ENCODE results near the gene HSFX3.
"Not testable (repeated sequence)": the region's sequence is repeated elsewhere in the genome, so short reads cannot be mapped to it uniquely, and the experiment has no call there.

Gene HSFX3

DNA sequence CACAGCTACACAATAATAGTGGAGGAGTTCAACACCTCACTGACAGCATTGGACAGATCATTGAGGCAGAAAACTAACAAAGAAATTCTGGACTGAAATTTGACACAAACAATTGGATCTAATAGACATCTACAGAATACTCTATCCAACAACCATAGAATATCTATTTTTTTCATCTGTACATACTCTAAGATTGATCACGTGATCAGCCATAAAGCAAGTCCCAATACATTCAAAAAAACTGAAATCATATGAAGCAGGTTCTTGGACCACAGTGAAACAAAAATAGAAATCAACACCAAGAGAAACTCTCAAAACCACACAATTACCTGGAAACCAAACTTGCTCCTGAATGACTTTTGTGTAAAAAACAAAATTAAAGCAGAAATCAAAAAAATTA, 32.4 kb downstream of the HSFX3 start:
- DNase-seq (ENCODE audit: low spot score), result no peak

DNA sequence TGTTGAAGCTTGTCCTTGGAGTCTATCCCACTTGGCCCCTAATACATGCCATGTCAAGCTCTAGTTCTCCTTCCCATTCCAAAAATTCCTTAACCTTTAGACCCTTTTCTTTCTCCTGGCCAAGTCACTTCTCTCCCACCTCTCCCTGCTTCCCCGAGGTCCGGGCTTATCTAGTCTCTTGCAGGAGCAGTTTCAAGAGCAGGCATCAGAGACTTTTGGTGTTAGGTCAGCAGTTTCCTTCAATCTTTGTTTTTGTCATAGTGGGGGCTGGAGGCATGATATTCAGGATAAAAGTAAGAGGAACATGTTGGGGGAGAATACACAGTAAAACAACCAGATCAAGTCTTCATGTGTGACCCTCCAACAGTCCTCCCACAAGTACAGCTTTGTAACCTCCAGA, 33.1 kb downstream of the HSFX3 start:
- no peak for DNase-seq (ENCODE audit: low spot score)

DNA sequence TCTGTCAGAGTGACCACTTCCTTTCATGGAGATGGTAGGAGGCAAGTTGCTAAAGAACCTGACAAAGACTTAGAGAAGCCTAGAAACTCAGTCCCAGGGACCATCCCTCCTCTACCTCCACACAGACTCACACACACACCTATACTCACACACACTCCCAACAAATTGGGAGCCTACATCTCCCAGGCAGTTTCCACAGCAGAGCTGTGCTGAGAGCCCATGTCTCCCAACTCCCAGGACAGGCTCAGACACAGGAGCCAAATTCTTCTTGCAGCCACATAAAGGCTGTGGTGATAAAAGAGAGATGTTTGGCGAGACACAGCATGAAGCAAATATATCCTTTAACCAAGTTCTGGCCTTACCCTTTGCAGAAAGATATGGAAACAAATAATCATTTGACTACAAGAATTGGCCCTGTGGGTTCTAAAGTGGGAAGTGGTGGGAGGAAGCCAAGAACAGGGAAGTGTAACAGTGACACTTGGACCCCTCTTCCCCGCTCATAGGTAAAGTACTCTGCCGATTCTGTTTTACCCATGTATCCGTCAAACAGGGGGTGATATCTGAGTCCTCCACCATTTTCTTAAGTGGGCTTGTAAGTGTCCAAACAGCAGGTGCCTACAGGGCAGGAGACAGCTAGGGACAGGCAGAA, 33.6 kb downstream of the HSFX3 start:
- no peak for DNase-seq (ENCODE audit: low spot score)

DNA sequence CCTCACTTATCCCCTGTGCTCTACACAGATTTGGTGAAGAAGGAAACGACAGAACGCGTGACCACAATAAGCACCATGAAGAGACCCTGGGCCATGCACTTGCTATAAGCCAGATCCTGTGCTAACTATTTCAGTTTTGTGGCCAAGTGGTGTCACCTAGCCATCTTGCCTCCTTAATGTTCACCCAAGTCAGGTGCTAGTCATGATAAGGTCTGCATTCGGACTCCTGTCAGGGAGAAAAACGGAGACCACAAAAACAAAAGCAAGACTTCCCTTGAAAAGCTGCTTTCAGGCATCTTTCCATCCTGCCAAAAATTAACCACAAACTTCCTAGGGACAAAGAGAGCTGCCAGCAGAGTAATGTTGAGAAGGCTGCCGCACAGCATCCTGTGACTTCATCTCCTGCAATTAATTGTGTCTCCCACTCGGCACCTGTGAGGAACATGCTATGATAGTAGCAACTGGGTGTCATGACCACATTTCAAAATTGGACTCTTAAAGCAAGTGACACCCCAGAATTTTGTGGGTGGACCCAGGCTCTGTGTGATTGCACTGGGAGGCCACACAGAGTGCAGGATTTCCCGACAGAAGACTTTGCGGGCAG, 35.8 kb downstream of the HSFX3 start:
- DNase-seq (ENCODE audit: low spot score), result no peak

DNA sequence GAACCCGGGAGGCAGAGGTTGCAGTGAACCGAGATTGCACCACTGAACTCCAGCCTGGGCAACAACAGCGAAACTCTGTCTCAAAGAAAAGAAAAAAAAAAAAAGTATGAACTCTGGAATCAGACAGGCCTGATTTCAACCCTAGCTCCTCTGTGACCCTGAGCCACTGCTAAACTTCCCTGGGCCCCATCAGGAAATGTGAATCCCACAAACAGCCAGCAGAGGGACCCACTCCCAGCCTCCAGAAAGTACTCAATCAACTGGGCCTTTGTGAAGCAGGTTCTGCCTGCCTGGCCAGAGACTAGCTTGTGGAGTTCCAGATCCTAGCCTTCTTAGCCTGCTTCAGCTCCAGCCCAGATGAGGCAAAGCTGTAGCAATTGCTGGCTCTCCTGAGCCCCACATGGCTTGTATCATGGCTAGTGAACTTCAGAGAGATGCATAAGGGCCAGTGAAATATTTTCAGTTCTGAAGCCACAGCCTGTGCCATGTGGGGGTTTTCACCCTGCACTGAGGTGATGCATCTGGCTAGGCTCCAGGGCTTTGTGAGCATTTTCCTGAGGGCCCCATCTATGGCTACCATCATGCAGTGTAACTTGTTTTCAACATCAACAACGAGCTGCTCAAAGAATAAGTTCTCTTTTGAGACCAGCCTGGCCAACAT, 37.4 kb downstream of the HSFX3 start:
- peak; percentile 60 for DNase-seq (ENCODE audit: low spot score)

DNA sequence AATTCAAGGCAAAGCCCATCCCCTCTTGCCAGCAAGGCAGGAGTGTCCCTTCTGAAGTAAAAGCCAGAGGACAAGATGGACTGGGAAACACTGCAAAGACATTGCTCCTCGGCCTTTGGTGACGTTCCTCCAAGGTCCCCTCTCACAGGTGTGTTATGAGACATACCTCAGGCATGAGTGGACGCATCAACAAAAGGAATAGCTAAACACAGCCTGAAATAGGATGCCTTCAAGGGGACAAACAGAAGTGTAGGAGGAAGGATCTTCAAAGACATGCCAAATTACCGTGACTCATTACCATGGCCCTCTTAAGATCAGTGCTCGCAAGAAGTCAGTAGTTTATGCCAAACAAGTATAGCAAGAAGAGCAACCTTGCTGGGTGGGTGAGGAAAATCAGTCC, 38.6 kb downstream of the HSFX3 start:
- DNase-seq (ENCODE audit: low spot score), result no peak

DNA sequence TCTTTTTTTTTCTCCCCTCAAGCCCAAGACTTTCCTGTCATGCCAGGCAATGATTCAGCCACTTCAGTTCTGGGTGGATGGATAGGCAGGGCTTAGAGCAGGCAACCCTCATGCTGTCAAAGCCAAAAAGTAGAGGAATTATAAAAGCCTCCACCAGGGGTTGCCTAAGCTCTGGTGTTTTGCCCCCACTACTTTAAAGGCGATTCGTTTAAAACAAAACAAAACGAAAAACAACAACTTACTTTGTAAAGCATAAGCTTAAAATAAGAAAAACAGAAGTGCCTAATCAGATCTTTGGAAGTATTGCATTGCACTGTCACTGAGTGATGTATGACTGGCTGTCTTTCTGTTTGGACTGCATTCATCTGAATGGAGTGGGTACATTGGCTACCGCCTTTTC, 39.3 kb downstream of the HSFX3 start:
- DNase-seq (ENCODE audit: low spot score), result no peak

DNA sequence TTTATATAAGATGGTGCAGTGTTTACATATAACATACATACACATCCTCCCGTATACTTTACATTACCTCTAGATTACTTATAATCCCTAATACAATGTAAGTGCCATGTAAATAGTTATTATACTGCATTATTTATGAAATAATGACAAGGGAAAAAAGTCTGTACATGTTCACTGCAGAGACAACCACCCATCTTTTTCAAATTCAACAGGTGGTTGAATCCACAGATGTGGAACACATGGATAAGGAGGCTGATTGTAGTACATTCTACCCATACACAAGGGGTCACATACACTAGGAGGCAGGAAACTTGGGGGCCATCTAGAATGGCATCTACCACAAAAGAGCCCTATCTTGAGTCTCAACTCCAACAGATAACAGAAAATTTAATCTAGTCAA, 41.3 kb downstream of the HSFX3 start:
- no peak for DNase-seq (ENCODE audit: low spot score)

DNA sequence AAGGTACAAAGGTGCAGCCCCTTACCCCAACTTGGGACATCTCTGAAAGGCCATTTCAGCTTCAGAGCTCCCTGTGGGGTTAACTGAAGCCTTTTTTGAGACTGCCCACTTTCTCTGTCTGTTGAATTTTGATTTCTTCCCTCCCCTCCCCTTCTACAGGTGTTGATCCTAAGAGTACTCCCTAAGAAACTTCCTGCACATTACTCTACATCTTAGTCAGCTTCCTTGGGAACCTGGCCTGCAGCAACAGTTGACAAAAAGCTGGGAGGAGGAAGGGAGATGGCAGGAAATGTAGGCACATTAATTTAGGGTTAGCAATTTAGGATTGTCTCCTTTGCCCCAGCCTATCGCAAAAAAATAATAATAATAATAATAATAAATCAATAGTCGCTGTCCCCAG, 43.4 kb downstream of the HSFX3 start:
- DNase-seq (ENCODE audit: low spot score), result no peak

DNA sequence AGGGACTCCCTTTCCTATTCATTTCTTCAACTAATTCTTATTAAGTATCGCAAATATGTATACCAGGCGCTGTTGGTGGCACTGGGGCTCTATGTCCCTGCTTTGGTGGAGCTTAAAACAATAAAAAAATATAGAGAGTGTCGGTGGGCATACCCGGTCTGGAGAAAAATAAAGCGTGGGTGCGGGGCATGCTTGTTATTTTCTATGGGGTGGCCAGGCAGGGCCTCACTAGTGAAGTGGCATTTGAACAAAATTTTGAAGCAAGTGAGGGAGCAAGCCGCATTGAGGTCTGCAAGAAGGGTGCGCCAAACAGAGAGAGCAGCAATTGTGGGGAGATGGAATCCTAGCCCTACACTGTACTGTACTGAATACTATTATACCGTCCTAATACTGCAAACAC, 44.1 kb downstream of the HSFX3 start:
- no peak for DNase-seq (ENCODE audit: low spot score)

DNA sequence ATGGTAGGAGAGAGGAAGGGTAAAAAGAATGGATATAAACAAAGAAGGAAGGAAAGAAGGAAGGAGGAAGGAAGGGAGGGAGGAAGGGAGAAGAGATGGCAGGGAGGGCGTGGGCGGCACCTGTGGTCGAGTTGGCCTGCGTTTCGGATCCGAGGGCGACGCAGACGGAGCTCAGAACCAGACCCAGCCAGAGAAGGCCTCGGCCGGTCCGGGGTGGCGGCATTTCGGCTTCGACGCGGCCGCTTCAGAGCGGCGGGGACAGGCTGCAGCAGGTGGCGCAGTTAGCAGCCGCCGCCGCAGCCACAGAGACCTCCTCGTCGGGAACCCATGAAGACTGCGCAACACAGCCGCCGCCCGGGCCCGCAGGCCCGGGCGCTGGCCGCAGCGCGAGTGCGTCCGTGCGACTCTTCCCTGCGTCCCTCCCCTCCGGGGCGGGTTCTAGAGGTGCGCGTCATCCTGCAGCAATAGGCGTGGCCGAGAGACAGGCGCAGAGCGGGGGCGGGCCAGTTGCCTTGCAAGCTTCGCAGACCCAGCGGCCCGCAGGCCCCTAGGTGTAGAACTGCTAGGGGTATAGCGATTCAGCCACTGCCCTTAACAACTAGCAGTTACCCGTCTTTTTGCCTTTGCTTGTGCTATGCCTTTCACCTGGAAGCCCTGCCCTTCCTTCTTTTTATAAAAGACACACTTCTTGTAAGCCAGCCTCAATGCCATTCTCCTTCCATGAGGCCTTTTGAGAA, 44.6 kb downstream of the HSFX3 start, which contains the start of gene IDS:
IDS (minus strand) TSS at position 392 of the 737 bp plus-strand sequence; CDS start at position 223, 169 bp downstream.
- DNase-seq (ENCODE audit: low spot score), result peak; percentile 84

DNA sequence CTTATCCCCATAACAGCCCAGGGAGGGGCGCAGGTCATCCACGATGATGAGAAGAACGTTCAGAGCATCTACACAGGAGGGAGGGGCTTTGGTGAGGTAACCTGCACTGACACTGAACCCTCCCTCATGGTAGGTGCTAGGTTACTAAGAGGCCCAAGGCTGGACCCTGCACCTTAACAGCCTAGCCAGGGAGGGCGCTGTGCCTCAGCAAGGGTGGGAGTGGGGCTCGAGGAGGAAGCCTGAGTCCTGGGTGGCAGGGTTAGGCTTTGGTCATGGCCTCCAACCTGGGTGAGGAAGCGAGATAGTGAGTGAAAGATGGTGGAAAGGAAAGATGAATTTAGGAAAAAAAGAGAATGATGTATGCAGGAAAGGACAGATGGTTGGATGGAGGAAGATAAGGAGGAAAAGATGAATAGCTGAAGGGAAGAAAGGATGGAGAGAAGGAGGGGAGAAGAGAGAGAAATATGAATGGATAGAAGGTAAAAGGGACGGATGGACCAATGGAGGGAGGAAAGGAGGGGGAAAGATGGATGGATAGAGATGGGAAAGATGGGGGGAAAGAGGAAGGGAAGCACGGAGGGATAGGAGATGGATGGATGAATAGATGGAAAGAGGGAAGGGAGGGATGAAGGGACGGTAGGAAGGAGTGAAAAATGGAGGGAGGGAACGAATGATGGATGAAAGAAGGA, 45.4 kb downstream of the HSFX3 start:
- no peak for DNase-seq (ENCODE audit: low spot score)

DNA sequence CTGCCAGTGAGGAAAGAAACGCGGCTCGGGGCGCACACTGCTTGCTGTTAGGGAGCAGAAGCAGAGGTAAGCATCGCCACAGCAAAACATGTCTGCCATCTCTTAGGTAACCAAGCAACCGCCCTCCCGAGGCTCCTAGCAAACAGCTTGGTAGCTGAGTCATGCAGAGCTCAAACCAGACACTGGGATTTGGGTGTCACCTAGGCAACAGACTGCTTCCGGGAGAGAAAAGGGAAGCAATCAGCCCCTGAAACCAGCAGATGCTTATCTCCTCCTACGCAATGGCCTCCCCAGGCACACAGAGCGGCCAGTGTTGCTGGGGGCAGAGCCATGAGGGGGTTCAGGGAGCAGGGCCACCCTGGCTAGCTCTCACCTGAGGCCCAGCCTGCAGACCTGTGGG, 46.3 kb downstream of the HSFX3 start:
- not testable (repeated sequence) for DNase-seq (ENCODE audit: low spot score)

DNA sequence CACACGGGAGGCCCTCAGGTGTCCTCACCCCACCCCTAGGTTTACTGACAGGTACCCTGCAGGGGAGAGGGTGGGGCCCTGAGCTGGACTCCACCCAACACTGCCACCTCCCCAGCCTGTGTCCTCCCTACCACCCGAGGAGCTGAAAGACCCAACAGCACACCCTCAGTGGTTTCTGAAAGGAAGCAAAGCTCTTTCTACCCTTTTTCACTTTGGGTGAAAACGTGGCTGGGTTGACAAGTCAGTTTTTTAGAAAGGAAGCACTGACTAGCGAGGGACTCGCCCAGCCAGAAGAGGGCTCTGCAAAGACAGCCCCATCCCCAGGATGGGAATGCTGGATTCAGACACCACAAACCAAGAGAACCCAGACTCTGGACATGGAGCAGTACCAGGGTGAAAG, 46.8 kb downstream of the HSFX3 start:
- DNase-seq (ENCODE audit: low spot score), result not testable (repeated sequence)

DNA sequence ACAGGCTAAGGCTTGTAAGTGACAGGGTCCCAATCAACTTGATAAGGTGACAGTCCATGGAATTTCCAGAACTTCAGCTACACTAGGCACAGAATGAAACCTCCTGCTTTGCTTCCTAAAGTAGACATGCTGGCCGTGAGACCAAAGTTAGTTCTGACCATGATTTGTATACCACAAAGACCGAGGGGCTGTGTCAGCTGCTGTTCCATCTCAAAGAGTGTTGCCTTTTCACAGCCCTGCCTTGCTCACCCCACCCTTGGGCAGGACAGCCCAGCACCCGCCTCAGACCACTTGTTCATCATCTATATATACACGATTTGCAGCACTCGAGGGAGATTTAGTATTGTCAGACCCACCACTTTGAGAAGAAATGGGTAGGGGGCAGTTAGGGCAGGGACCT, 50.0 kb downstream of the HSFX3 start:
- DNase-seq (ENCODE audit: low spot score), result no peak

DNA sequence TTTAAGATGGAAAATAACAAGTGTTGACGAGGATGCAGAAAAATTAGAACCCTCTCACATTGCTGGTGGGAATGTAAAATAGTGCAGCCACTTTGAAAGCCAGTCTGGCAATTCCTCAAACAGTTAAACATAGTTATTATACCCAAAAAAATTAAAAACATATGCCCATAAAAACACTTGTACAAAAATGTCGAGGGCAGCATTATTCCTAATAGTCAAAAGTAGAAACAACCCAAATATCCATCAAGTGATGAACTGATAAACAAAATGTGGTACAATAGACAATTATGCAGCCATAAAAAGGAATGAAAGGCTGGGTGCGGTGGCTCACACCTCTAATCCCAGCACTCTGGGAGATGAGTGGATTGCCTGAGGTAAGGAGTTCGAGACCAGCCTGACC, 51.0 kb downstream of the HSFX3 start:
- DNase-seq (ENCODE audit: low spot score), result no peak

Measured in globus pallidus (tissue), 1 donor.